Kidney capillary endothelial cell (primary cell): ENCODE measurements around the gene C2orf74.
"Not testable (repeated sequence)": the region's sequence is repeated elsewhere in the genome, so short reads cannot be mapped to it uniquely, and the experiment has no call there.

ENCODE experiments used
- DNase-seq: peaks from one replicate; pipeline ENCODE4 v3.0.0-alpha.2; 2018; ENCODE audit warnings: low spot score

C2orf74 gene

GRCh38 chr2:61173116-61173515 is 11.1 kb downstream of the C2orf74 start:
- no peak for DNase-seq

GRCh38 chr2:61175036-61175435 is 13.0 kb downstream of the C2orf74 start:
- no peak for DNase-seq

- peak; percentile 90 for DNase-seq
These were observed 15.1 kb downstream of the C2orf74 start for GRCh38 chr2:61176755-61177726.

- DNase-seq: peak; percentile 17
These were observed 15.9 kb downstream of the C2orf74 start for GRCh38 chr2:61177727-61178549.

- no peak for DNase-seq
These were observed 16.9 kb downstream of the C2orf74 start for GRCh38 chr2:61178603-61179545.

- no peak for DNase-seq
These were observed 18.0 kb downstream of the C2orf74 start for GRCh38 chr2:61179701-61180639.

DNA sequence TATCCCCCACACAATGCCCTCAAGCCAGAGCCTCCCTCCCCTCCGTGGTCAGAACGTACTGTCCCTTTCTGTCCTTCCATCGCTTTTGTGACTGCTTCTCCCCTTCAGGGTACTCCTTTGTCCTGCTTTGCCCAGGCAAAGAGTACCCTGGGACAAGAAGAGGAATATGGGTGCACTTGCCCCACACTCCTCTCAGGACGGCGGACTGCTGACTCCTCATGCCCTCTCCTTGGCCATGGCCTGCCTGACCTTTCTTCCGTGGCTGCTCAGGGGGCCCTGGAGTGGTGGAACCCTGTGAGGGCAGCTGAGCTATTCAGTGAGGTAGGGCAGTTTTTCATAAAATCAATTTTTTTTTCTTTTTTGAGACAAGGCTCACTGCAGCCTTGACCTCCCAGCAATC is 18.7 kb downstream of the C2orf74 start:
- DNase-seq: no peak

DNA sequence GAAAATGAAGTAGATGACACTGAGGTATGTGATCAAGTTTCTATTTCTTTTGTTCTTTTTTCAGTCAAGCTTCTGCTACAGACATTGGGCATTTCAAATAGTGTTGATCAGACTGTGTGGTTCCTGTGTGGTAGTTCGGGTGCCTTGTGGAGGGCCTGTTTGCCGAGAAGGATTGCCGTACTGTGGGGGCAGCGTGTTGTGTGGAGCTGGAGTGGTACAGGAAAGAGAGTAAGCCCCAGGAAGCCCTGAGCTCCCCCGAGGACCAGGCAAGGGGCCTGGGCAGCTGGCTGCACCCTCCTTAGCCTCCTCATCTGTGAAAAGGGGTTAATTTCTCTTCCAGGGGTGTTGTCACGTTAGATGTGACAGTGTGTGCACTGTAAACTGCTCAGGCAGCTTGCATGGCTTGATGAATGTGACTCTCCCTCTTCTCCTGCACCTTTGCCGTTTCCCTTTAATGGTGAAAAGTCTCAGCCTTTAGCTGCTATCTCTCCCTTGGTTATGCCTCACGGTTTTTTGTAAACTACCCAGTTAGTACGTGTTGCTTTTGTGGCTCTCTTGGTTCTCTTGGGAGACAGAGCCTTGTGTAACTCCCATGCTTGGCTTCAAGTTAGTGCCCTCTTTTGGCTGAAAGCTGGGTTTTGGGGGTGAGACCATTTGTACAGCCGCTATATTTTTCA is 19.5 kb downstream of the C2orf74 start:
- no peak for DNase-seq

GRCh38 chr2:61182059-61182383 is 20.0 kb downstream of the C2orf74 start:
- DNase-seq: no peak

- no peak for DNase-seq
These were observed 21.8 kb downstream of the C2orf74 start for GRCh38 chr2:61183795-61184194.

GRCh38 chr2:61184263-61184662 is 22.3 kb downstream of the C2orf74 start:
- no peak for DNase-seq

GRCh38 chr2:61185231-61185728 is 23.3 kb downstream of the C2orf74 start:
- DNase-seq: no peak

DNA sequence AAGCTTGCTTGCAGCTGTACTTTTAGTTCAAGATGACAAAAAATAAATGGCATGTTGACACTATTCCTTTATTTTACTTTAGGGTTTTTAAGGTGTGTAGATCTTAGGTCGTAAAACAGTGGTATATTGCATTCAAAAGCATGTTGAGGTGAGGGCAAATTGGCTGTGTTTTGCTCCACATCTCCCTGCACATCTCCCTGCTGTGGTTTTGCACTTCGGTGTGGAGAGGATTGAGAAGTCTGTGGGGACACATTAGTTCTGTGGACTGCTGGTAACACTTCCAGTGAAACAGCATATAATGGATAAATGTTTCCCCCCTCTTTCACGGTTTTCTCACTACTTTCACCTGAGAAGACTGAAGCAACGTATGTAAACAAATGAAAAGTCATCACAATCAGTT is 25.1 kb downstream of the C2orf74 start:
- no peak for DNase-seq

DNA sequence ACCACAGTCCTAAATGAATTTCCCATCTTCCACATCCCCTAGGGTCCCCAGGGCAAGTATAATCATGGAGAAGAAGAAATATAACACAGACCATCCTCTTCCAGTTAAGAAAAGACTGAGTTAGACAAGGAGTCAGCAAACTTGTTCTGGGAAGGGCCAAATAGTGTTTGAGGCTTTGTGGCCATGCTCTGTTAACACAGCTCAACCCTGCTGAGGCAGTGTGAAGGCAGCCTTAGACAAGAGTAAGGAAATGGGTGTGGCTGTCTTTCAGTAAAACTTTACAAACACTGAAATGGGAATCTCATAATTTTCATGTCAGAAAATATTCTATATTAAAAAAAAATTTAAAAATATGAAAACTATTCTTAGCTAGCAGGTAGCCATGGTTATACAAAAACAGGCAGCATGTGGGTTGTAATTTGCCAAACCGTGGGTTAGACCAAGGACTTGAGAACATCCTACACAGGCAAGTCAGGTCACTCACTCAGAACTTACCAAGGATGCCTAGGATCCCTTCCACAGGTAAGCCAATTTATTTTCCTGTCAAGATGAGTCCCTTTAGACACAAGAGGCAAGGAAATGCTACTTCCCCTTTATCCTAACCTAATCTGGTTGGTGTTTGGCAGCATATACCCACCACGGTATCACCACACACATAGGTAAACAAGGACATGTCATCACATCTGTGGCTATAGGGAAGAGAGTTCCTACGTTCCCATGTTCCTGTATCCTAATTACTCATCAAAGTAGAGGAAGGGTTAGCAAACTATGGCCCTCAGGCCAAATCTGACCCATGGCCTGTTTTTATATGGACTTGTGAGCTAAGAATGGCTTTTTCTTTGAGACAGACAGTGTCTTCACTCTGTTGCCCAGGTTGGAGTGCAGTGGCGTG is 31.9 kb downstream of the C2orf74 start:
- DNase-seq: no peak

DNA sequence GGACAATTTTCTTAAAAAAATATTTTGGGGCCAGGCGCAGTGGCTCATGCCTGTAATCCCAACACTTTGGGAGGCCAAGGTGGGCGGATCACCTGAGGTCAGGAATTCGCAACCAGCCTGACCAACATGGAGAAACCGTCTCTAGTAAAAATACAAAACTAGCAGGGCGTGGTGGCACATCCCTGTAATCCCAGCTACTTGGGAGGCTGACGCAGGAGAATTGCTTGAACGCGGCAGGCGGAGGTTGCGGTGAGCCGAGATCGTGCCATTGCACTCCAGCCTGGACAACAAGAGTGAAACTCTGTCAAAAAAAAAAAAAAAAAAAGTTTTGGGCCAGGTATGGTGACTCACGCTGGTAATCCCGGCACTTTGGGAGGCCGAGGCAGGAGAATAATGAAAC is 32.7 kb downstream of the C2orf74 start:
- not testable (repeated sequence) for DNase-seq

- no peak for DNase-seq
These were observed 34.7 kb downstream of the C2orf74 start for GRCh38 chr2:61196671-61197070.

DNA sequence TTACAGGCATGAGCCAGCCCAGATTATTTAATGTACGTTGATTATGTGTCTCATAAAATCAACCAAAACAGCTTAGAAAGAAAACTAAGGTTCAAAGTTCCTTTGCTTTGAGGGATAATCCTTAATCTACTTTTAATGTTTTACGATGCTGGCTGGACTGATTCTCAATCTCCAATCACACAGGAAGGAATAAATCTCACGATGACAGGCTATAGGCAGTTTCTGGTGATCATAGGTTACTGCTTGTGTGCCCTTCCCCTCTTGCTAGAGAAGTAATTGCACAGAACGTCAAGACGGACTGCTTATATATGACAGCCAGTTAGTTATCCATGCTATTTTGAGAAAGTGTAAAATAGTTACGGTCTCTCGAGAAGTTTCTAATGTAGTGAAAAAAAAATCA is 43.1 kb downstream of the C2orf74 start:
- no peak for DNase-seq

- DNase-seq: no peak
These were observed 48.5 kb downstream of the C2orf74 start for GRCh38 chr2:61210332-61210981.
